ENCODE data around the gene MARCHF9.
"Not testable (repeated sequence)": the region's sequence is repeated elsewhere in the genome, so short reads cannot be mapped to it uniquely, and the experiment has no call there.

The MARCHF9 gene, protein sequence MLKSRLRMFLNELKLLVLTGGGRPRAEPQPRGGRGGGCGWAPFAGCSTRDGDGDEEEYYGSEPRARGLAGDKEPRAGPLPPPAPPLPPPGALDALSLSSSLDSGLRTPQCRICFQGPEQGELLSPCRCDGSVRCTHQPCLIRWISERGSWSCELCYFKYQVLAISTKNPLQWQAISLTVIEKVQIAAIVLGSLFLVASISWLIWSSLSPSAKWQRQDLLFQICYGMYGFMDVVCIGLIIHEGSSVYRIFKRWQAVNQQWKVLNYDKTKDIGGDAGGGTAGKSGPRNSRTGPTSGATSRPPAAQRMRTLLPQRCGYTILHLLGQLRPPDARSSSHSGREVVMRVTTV

DNA sequence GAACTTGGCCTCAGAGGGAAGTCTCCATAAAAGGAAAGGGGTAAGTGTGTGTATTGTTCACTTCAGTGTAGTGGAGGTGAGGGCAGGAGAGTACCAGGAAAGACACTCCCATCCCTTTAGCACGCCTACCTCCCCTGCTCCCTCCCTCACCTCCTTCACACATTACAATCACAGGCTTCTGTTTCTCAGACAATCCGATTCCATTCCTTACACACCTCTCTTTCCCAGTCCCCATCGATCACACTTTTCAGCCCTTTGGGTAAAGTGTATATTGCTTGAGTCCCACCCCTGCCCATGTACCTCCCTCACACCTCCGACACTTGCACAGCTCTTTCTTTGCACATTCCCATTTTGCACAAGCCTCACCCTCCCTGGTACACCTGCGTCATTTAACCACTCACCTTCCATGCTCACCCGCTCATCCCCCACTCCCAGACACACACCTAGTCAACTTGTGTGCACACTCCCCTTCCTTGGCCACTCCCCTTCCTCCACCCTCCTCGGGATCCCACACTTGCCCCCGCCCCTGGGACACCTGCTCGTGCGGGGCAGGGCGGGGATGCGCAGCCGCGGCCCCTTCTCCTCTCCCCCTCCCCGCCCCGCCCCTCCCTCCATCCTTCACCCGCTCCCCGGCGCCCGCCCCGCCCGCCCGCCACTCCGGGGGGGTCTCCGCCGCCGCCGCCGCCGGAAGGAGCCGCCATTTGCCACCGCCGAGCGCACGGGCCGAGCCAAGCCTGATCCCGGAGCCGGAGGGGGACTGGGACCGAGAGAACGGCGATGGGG lies at the start of gene MARCHF9:
Gene MARCHF9, plus strand, starts transcription at position 693 of the 783 bp plus-strand sequence. CDS start 426 bp downstream, outside the sequence.
- Histone ChIP-seq H3K4me3 (peak within 1 kb of the TSS; percentile 54), H3K9me3 (no peaks in the 10 kb centered on the region), H3K36me3 (replicated peaks) (peaks cover 34% of the 10 kb centered on the region), H3K4me1 (peaks cover 16% of the 10 kb centered on the region), H3K27me3 (ENCODE audit: low read depth) (no peaks in the 10 kb centered on the region)
- in situ Hi-C loops (cut with MboI; ENCODE audit: low sequenced_read_pairs) = no loop called here
- peak; percentile 72 to 91 for DNase-seq (ENCODE audit: low spot score in 2 of 2)

- no peaks in the 10 kb centered on the region for H3K27me3 ChIP-seq (ENCODE audit: low read depth)
- H3K9me3 ChIP-seq = no peaks in the 10 kb centered on the region; the same call in 1 of the 2 replicates
- H3K4me3 ChIP-seq = no peak overlapping the region
- H3K4me1 ChIP-seq = no peaks in the 10 kb centered on the region
- no peaks in the 10 kb centered on the region; the same call in none of the 2 replicates for H3K36me3 ChIP-seq (replicated peaks)
- in situ Hi-C loops (cut with MboI; ENCODE audit: low sequenced_read_pairs) = no loop called here
- DNase-seq (ENCODE audit: low spot score in 2 of 2) = no peak
These were observed 47.7 kb upstream of the MARCHF9 start for GRCh38 chr12:57707250-57707649.

- no peak for DNase-seq (ENCODE audit: low spot score in 2 of 2)
- Histone ChIP-seq H3K4me1 (no peaks in the 10 kb centered on the region), H3K36me3 (replicated peaks) (no peaks in the 10 kb centered on the region; the same call in 1 of the 2 replicates), H3K9me3 (no peaks in the 10 kb centered on the region; the same call in 1 of the 2 replicates), H3K4me3 (no peak overlapping the region), H3K27me3 (ENCODE audit: low read depth) (no peaks in the 10 kb centered on the region)
- in situ Hi-C loops (cut with MboI; ENCODE audit: low sequenced_read_pairs) = no loop called here
These were observed 46.6 kb upstream of the MARCHF9 start for GRCh38 chr12:57708296-57708695.

DNA sequence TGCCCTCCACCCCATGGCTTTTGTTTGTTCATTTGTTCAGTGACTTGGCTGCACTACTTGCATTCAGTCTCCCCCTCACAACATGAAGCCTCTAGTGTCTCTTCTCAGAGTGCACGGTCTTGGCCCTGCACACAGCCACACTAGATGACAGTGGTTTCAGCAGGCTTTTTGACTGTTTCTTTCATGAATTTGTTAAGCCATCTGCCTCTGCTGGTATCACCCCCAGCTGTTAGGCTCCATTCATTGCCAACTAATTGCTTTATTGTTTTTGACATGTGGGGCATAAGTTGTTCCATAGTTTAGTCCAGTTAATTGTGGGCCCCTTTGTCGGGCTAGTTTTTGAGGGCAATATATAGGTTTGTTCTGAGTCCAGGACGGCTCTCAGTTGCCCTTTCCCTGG lies 42.2 kb upstream of the MARCHF9 start:
- Histone ChIP-seq H3K9me3 (no peaks in the 10 kb centered on the region), H3K4me3 (no peak overlapping the region), H3K4me1 (no peaks in the 10 kb centered on the region), H3K36me3 (replicated peaks) (peaks cover 5% of the 10 kb centered on the region), H3K27me3 (ENCODE audit: low read depth) (no peaks in the 10 kb centered on the region)
- no peak for DNase-seq (ENCODE audit: low spot score in 2 of 2)
- in situ Hi-C loops (cut with MboI; ENCODE audit: low sequenced_read_pairs) = no loop called here

- Histone ChIP-seq H3K4me3 (no peak overlapping the region), H3K27me3 (ENCODE audit: low read depth) (no peaks in the 10 kb centered on the region), H3K4me1 (no peaks in the 10 kb centered on the region), H3K9me3 (no peaks in the 10 kb centered on the region), H3K36me3 (replicated peaks) (peaks cover 9% of the 10 kb centered on the region)
- DNase-seq (ENCODE audit: low spot score in 2 of 2) = no peak
- in situ Hi-C loops (cut with MboI; ENCODE audit: low sequenced_read_pairs) = no loop called here
These were observed 41.7 kb upstream of the MARCHF9 start for GRCh38 chr12:57713209-57713608.

- H3K36me3 ChIP-seq (replicated peaks) = peaks cover 18% of the 10 kb centered on the region
- H3K27me3 ChIP-seq (ENCODE audit: low read depth); H3K4me1 ChIP-seq; DNase-seq (ENCODE audit: low spot score in 2 of 2); H3K9me3 ChIP-seq; H3K4me3 ChIP-seq; in situ Hi-C loops (cut with MboI; ENCODE audit: low sequenced_read_pairs): not testable (repeated sequence)
These were observed 39.7 kb upstream of the MARCHF9 start for GRCh38 chr12:57715036-57715748.

DNA sequence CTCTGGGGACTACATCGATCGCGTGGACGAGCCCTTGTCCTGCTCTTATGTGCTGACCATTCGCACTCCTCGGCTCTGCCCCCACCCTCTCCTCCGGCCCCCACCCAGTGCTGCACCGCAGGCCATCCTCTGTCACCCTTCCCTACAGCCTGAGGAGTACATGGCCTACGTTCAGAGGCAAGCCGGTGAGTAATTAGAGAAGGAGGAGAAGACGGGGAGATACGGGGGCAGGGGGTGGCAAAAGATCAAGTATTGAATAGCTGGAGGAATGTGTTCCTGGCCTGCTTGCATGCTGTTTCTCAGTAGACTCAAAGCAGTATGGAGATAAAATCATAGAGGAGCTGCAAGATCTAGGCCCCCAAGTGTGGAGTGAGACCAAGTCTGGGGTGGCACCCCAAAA lies 39.1 kb upstream of the MARCHF9 start:
- DNase-seq (ENCODE audit: low spot score in 2 of 2) = no peak
- Histone ChIP-seq H3K9me3 (no peaks in the 10 kb centered on the region), H3K4me3 (no peak overlapping the region), H3K4me1 (no peaks in the 10 kb centered on the region), H3K36me3 (replicated peaks) (peaks cover 18% of the 10 kb centered on the region), H3K27me3 (ENCODE audit: low read depth) (no peaks in the 10 kb centered on the region)
- in situ Hi-C loops (cut with MboI; ENCODE audit: low sequenced_read_pairs) = no loop called here

DNA sequence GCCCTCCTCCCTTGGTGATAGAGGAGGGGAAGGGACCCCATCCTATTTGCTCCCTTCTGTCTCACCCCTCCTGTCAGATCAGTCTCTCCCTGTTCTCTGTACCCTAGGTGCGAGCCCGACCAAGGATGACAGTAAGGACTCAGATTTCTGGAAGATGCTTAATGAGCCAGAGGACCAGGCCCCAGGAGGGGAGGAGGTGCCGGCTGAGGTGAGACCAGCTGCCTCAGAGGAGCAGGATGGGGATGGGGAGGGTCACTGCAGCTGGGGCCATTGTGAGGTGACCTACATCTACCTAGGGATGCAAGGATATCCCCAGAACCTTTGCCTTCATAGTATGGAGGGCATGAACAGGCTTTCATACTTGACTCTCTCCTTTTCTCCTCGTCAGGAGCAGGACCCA lies 38.6 kb upstream of the MARCHF9 start:
- Histone ChIP-seq H3K4me1 (no peaks in the 10 kb centered on the region), H3K36me3 (replicated peaks) (peaks cover 18% of the 10 kb centered on the region), H3K9me3 (no peaks in the 10 kb centered on the region), H3K27me3 (ENCODE audit: low read depth) (no peaks in the 10 kb centered on the region), H3K4me3 (no peak overlapping the region)
- in situ Hi-C loops (cut with MboI; ENCODE audit: low sequenced_read_pairs) = no loop called here
- DNase-seq (ENCODE audit: low spot score in 2 of 2) = no peak

DNA sequence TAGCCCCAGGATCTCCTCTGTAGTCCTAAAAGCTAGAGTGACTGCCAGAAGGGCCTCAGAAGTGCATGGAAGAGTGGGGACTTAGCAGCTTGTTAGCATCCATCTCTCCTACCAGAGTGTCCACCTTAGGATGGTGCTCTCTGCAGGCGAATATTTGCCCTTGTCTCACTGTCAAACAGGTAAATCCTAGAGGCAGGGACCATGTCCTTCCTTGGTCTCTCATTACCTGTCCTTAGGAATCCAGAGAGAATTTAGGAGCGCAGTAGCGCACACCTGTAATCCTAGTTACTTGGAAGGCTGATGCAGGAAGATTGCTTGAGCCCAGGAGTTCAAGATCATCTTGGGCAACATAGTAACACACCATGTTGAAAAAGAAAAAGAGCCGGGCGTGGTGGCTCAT lies 37.8 kb upstream of the MARCHF9 start:
- Histone ChIP-seq H3K9me3 (no peaks in the 10 kb centered on the region), H3K36me3 (replicated peaks) (peaks cover 18% of the 10 kb centered on the region), H3K4me3 (no peak overlapping the region), H3K27me3 (ENCODE audit: low read depth) (no peaks in the 10 kb centered on the region), H3K4me1 (no peaks in the 10 kb centered on the region)
- DNase-seq (ENCODE audit: low spot score in 2 of 2) = no peak
- in situ Hi-C loops (cut with MboI; ENCODE audit: low sequenced_read_pairs) = no loop called here

- in situ Hi-C loops (cut with MboI; ENCODE audit: low sequenced_read_pairs) = no loop called here
- DNase-seq (ENCODE audit: low spot score in 2 of 2) = no peak
- peaks cover 18% of the 10 kb centered on the region for H3K36me3 ChIP-seq (replicated peaks)
- H3K9me3 ChIP-seq = no peaks in the 10 kb centered on the region
- no peaks in the 10 kb centered on the region for H3K27me3 ChIP-seq (ENCODE audit: low read depth)
- H3K4me1 ChIP-seq = no peaks in the 10 kb centered on the region
- H3K4me3 ChIP-seq = no peak overlapping the region
These were observed 36.9 kb upstream of the MARCHF9 start for GRCh38 chr12:57717846-57718640.

GRCh38 chr12:57718641-57719528 lies 36.0 kb upstream of the MARCHF9 start:
- H3K27me3 ChIP-seq (ENCODE audit: low read depth) = no peaks in the 10 kb centered on the region
- no peaks in the 10 kb centered on the region for H3K9me3 ChIP-seq
- in situ Hi-C loops (cut with MboI; ENCODE audit: low sequenced_read_pairs) = no loop called here
- H3K4me1 ChIP-seq = no peaks in the 10 kb centered on the region
- H3K36me3 ChIP-seq (replicated peaks) = peaks cover 18% of the 10 kb centered on the region
- no peak for DNase-seq (ENCODE audit: low spot score in 2 of 2)
- no peak overlapping the region for H3K4me3 ChIP-seq

DNA sequence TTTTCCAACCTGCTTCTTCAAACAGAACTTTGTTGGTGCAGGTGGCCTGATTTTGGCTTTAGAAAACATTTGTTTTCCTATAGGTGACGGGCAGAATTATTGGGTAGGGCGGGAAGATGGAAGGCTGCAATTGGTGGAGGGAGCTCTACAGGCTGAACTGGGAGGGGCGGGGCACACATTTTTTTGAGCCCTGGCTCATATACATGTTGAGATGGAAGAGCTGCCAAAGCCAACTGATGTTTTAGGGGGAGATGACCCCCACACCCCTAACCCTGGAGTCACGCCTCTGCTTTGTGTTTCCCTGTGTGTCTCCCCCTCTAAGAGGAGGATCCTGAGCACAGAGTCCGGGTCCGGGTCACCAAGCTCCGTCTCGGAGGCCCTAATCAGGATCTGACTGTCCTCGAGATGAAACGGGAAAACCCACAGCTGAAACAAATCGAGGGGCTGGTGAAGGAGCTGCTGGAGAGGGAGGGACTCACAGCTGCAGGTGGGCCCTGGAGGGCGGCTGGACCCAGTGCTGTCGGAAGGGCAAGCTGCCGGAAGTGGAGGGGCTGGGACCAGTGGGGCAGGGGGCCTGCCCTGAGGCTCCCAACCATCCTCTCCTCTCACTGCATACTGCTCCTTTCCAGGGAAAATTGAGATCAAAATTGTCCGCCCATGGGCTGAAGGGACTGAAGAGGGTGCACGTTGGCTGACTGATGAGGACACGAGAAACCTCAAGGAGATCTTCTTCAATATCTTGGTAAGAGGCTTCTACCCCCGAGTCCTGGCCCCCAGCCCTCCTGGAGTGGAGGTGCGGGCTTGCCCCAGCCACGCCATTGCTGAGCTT lies 34.9 kb upstream of the MARCHF9 start:
- Histone ChIP-seq H3K4me1 (no peaks in the 10 kb centered on the region), H3K4me3 (no peak overlapping the region), H3K36me3 (replicated peaks) (peaks cover 18% of the 10 kb centered on the region), H3K27me3 (ENCODE audit: low read depth) (no peaks in the 10 kb centered on the region), H3K9me3 (no peaks in the 10 kb centered on the region)
- no peak for DNase-seq (ENCODE audit: low spot score in 2 of 2)
- in situ Hi-C loops (cut with MboI; ENCODE audit: low sequenced_read_pairs) = no loop called here
